Inflammatory macrophage treated with lipopolysaccharide for 1 hour (primary cell): ENCODE results near the gene GRWD1.
"Not testable (repeated sequence)": the region's sequence is repeated elsewhere in the genome, so short reads cannot be mapped to it uniquely, and the experiment has no call there.

Experiments used
- DNase-seq, 2 donors: peaks; one replicate each; pipeline ENCODE4 v3.0.0-alpha.2; 2020 to 2022

Gene GRWD1

DNA sequence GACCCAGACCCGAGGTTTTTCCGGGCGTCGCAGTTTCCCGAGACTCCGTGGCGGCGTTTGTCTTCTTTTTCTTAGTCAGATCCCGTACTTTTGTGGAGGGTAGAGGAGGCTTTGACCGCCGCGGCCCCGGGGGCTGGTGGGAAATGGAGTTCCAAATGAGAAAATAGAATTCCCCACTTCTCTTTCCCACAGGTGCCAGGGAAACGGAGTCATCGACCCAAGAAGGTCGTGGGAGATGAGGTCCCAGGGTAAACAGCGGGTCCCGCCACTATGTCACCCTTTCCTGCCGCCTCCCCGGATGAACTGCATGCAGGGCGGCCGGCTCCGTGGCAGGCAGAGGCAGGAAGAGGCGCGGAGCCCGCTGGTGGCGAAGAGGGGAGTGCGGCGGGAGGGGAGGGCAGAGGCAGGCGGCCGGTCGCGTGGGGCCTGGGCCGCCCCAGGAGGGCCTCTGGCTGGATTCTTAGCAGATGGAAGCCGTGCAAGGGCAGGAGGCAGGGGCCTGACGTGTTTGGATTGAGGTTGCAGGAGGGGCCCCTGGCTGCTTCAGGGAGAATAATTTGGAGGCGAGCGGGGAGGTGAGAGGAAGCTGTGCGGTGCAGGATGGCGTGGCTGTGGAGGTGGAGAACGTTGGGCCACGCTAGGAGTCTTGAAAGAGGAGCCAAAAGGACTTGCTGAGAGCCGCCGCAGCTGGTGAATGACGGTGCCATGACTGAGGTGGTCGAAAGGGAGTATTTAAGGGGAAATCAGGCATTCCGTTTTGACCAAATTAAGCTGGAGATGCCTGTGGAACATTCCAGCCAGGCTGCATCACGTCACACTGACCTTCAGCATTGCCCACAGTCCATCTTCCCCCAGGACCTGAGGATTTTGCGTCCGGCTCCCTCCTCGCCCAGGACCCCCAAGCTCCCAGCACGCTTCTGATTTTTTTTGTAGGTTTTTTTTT, 35.0 kb downstream of the GRWD1 start:
- peak in 1 of 2 donors; percentile 18 for DNase-seq

DNA sequence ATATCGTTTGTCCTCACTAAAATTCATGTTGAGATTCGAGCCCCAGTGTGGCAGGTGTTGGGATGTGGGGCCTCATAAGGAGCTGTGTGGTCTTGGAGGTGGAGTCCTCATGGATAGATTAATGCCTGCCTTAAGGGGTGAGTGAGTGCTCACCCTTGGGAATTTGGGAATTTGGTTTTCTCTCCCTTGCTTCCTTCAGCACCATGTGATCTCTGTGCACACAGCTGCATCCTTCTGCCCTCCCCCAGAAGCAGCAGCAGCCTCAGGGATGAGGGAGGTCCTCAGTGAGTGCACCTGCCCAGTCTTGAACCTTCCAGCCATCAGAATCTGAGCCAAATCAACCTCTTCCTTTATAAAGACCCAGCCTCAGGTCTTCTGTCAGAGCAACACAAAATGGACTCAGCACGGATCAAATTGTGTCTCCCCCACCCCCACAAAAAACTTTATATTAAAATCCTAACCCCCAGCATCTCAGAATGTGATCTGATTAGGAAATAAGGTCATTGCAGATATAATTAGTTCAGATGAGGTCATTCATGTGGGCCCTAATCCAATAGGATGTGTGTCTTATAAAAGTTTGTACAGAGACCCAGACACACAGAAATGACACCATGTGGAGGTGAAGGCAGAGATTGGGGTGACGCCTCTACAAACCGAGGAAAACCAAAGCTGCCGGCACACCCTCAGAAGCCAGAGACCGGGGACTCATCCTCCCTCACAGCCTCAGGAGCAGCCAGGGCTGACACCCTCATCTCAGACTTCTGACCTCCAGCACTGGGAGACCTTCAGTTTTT, 36.3 kb downstream of the GRWD1 start:
- no peak for DNase-seq

DNA sequence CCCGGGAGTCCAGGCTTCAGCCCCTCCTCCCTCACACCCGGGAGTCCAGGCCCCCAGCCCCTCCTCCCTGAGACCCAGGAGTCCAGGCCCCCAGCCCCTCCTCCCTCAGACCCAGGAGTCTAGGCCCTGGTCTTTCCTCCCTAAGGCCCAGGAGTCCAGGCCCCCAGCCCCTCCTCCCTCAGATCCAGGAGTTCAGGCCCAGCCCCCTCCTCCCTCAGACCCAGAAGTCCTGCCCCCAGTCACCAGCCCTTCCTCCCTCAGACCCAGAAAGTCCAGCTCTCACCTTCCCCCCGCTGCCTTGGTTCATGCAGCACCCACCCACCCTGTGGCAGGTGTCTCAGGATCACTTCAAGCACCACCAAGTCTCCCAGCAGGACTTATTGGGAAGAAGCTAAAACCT, 37.5 kb downstream of the GRWD1 start:
- no peak for DNase-seq

DNA sequence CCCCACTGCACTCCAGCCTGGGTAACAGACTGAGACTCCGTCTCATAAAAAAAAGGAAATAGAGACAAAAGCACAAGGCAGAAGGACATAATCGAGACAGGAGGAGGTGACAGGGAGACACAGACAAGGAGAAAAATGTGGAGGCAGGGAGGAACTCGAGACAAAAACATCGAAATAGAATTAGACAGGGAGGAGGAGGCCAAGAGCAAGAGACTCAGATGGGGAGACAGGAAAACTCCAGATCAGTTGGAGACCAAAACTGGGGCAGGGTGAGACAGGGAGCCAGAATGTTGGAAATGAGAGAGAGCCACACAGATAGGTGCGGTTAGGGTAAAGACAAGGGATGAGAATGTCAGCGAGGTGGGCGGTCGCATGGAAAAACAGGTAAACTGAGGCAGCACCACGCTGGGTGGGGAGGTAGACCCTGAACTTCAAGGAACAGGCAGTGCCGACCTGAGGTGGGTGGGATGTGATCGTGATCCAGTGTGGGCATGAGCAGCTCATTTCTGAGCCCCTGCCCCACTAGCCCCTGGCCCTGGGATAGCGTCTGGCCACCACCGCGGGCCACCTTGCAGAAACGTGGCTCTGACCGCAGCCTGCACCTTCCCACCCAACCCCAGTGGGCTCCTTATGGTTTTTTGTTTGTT, 38.6 kb downstream of the GRWD1 start:
- no peak for DNase-seq

DNA sequence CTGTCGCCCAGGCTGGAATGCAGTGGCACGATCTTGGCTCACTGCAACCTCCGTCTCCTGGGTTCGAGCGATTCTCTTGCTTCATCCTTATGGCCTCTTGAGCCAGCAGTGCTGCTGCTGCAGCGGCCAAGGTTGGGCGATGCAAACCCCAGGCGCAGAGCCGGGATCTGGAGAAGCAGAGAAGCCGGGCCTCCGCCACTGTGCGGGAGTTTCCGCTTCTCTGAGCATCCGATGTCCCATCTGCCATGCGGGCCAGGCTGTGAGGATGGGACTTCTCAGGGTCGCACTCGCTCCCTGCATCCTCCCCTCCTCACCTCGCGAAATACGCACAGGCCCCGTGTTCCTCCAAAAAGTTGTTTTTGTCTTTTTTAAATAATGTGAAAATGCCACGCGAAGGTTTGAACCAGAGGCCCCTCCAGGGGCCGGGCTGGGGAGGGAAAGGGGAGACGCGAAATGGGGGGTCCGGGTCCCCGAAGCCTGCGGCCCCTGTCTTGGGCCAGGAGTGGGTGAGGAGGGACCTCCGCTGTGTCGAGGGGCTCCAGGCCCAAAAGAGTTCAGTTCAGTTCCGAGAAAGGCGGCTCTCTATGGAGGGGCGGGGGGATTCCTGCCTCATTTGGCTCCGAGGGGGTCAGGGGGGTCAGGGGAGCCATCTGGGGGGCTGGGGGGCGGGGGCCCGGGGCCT, 39.3 kb downstream of the GRWD1 start:
- DNase-seq, result no peak

DNA sequence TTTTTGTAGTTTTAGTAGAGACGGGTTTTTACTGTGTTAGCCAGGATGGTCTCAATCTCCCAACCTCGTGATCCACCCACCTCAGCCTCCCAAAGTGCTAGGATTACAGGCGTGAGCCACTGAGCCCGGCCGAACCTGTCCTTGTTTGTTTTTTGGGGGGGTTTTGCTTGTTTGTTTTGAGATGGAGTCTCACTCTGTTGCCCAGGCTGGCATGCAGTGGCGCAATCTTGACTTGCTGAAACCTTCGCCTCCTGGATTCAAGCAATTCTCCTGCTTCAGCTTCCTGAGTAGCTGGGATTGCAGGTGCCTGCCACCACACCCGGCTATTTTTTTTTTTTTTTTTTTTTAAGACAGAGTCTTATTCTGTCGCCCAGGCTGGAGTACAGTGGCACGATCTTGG, 40.9 kb downstream of the GRWD1 start:
- DNase-seq, result not testable (repeated sequence)

DNA sequence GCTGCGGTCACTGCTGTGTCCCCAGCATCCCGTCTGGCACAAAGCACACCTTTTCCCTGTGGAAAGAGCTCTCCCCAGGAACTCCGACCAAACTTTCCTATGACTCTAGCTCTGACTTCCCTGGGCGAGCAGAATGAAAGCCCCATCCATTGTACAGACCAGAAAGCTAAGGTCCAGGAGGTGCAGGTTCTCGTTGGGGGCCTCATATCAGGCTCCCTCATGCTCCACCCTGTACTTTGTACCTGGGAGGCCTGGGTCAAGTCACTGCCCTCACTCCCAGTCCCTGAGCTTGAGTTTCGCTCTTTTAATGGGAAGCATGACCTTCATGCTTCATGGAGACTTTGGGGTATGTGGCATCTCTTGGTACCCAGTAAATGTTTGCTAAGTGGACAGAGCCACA, 41.8 kb downstream of the GRWD1 start:
- no peak for DNase-seq

DNA sequence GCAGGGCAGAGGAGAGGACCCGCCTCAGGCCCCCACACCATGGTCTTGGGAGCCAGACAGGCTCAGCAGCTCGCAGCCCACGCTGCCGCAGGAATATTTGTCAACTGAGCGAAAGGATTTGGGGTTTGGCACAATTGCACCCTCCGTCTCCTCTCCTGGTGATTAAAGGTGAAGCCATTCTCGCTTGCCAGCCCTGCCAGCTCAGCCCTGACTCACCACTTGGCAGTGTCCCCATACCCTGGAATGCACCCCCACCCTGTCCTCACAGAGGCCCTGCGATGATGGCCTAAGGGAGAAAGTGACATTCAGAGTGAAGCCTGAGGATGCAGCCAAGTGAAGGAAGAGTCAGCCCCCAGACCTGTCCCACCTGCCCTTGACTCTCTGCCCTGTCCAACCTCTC, 42.2 kb downstream of the GRWD1 start:
- DNase-seq, result no peak

DNA sequence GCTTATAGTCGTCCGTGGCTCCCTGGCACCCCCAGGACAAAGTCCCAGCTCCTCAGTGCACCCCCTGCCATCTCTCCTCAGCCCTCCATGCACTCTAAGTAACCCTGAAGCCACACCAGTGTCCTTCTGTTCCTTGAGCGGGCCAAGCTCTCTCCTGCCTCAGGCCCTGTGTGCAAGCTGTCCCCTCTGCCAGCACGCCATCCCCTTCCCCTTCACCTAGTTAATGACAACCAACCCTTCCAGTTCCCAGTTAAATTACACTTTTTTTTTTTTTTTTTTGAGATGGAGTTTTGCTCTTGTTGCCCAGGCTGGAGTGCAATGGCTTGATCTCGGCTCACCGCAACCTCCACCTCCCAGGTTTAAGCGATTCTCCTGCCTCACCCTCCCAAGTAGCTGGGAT, 42.7 kb downstream of the GRWD1 start:
- DNase-seq, result not testable (repeated sequence)

DNA sequence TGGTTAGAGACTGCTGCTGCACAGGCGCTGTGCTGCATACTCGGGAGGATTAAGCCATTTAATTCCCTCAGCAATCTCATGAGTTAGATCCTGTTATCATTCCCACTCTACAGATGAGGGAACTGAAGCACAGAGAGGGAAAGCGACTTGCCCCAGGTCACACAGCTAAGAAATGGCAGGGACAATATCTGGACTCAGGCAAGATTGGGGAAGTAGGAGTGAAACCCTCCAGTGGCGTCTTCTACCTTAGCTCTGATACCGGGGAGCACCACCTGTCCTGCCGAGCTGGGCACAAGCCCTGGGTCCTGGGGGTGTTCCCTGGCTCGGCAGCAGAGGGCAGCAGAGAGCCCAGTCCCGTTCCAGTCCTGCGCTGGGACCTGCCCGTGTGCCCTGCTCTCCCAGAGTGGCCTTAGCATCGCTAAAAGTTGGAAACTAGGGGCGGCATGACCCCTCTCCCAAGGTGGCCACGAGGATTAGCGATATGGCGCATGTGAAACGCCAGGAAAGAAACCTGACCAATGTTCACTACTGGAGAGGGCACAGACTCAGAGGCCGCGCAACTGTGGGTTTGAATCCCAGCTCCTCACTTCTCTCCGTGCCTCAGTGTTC, 43.9 kb downstream of the GRWD1 start:
- DNase-seq, result peak in 1 of 2 donors; percentile 92

DNA sequence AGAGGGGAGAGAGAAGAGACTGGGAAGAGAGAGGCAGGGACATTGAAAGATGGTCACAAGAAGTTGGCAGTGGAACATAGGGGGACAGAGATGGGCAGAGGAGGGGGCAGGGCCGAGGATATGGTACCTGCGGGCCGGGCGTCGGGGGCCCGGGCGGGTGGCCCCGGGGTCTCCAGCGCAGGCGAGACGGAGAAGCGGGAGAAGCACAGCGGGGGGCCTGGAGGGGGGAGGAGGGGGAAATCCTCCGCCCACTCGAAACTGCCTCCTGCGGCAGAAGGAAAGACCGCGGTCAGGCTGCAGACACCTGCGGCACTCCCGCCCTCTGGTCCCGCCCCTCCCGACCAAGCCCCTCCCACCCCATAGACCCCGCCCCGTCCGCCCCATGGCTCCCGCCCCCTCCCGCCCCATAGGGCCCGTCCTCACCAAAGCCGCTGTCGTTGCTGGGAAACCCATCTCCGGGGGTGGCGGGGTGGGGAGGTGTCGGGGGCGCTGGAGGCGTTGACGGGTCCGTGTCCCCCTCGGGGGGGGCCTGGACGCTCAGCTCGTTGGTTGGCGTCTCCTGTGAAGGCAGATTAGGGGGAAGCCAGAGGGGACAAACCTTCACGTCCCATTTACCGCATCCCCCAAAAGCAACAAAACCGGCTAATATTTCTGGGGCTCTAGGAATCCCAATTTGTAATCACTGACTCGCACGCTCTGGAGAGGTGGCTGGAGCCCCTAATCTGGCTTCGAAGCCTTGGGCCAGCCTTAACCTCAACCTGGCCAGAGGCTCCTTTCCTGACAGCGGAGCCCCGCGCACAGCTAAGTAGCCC, 45.4 kb downstream of the GRWD1 start:
- DNase-seq, result peak in 1 of 2 donors; percentile 37

DNA sequence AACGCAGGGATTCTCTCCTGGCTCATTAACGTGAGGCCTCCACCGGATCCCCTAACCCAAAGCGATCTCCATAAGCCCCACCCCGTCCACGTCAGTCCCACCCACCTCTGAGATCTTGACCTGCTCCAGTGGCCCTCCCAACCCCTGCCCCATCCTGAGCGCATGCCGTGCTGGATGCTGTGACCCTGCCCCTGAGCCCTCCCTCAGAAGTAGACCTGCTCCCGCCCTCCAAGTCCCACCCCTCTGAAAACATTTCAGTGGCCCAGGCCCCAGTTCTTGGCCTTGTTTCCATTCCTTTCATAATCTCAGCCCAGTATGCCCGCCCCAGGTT, 46.0 kb downstream of the GRWD1 start:
- no peak for DNase-seq

DNA sequence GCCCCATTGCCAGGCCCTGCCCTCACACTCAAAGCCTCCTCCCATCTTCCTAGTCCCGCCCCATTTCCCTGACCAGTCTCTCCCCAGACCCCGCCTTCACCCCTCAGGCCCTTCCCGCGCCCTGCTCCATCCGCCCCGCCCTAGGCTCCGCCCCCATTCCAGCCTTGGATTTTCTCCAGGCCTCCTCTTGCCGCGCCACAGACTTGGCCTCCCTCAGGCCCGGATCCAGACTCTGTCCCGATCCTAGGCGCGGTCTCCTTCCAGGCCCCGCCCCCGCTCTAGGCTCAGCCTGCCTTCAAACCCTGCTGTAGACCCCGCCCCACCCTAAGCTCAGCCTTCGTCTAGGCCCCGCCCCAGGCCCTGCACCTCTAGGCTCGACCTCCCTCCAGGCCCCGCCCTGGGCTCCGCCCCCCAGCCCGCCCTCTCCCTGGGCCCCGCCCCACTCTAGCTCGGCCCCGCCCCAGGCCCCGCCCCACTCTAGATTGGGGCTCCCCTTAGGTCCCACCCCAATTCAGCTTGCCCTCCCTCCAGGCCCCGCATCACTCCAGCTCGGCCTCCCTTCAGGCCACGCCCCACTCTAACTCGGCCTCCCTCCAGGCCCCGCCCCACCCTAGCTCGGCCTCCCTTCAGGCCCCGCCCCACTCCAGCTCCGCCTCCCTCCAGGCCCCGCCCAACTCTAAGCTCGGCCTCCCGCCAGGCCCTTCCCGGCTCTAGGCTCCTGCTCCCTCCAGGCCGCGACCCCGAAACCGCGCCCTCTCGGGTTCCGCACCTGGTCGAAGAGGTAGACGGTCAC, 47.3 kb downstream of the GRWD1 start:
- peak; percentile 96 to 98 for DNase-seq

DNA sequence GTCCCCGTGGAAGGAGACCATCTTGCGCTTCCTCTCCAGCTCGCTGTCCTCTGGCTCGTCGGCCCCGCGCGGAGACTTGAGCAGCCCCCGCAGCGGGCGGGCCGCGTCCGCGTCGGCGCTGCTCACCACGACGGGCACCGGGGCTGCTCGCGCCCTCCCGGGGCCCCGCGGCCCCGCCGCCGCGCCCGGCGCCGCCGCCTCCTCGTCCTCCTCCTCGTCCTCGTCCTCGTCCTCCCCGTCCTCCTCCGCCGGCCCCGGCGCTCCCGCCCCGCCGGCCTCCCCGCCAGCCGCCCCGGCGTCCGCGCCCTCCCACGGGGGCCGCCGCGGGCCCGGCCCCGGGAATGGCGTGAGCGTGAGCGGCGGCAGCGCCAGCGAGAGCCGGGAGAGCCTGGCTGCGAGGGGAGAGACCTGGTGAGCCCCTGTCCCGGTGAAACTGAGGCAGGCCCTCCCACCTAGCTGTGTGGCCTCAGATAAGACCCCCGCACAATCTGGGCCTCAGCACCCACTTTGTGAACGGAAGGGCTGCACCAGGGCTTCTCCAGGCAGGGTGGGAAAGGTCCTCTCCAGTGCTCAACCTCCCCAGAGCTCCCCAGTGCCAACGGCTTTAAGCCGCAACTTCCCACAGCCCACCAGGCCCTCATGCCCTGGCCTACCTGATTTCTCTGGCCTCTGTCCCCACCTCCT, 48.1 kb downstream of the GRWD1 start:
- DNase-seq, result no peak

DNA sequence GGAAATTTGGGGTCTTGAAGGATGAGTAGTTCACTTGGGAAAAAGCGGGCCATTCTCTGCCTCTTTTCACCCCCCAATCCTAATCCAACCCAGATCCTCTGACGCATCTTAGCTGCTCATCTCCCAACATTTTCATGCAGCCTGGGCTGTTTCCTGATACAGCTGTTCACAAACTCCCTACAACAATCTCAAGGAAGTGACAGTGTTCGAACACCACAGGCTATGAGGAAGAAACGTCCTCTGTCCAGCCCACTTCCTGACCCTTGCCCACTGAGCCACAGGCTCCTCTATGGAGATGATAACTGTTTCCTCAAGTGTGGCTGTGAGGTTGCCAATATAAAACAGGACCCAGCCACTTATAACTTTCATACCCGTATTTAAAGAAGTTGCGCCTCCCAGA, 49.6 kb downstream of the GRWD1 start:
- DNase-seq, result peak; percentile 35 to 48

DNA sequence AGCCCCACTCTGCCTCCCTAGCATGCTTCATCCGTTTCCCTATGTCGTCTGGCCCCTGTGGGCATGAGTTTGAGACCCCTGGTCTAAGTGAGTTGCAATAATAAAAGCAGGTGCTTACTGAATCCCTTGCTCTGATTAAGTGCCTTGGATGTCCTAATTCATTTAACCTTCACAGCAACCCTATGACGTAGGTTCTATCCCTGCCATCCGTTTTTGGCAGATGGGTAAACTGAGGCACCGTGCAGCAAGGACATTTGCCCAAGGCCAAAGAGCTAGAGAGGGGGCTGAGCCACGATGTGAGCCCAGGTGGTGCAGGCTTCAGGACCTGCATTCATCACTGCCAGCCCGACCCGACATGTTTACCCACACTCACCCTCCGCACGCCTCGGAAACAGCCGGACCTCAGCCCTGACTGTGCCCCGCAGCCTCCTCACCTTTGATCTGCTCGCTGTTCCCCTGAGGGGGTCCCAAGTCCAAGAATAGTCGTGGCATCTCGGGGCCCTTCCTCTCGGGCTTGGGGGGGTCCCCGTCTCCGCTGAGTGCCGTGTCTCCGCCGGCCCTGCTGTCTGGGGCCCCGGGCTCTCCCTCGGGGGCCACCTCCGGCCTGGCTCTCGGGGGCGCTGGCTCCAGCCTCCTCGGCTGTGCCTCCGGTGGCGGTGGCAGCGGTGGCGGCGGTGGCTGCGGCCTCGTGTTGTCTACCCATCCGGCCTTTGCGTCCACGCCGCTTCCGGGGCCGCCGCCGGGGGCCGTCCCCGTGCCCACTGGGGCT, 51.4 kb downstream of the GRWD1 start:
- no peak for DNase-seq

DNA sequence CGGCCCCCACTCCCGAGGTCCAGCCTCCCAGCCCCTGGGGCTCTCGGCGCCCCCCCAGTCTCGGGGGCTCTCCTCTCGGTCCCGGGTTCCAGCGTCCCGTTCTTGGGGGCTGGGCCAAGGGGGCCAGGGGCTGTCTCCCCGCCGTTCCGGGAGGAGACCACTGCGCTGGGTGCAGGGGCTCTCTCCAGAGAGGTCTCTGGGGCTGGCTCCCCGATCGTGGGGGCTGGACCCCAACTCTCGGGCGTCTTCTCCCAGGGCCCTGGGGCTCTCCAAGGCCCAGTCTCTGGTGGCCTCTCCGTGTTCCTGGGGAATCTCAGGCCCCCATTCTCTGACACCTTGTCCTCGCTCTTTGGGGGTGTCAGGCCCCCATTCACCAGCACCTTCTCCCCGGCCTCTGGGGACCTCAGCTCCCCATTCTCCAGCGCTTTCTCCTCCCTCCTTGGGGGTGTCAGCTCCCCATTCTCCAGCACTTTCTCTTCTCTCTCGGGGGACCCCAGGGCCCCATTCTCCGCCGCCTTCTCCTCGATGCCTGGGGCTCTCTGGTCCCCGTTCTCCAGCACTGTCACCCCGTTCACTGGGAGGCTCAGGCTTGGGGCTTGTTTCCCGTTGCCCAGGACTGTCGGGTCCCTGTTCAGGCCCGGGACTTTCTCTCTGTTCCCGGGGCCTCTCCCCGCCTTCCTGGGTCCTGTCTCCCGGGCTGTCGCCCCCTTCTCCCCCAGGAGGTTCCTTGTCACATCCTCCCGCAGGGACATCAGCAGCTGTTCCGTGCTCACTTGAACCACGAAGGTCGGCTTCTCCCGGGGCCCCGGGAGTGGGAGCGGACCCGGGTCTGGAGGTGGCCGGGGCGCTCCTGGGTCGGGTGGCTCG, 52.2 kb downstream of the GRWD1 start:
- no peak for DNase-seq

DNA sequence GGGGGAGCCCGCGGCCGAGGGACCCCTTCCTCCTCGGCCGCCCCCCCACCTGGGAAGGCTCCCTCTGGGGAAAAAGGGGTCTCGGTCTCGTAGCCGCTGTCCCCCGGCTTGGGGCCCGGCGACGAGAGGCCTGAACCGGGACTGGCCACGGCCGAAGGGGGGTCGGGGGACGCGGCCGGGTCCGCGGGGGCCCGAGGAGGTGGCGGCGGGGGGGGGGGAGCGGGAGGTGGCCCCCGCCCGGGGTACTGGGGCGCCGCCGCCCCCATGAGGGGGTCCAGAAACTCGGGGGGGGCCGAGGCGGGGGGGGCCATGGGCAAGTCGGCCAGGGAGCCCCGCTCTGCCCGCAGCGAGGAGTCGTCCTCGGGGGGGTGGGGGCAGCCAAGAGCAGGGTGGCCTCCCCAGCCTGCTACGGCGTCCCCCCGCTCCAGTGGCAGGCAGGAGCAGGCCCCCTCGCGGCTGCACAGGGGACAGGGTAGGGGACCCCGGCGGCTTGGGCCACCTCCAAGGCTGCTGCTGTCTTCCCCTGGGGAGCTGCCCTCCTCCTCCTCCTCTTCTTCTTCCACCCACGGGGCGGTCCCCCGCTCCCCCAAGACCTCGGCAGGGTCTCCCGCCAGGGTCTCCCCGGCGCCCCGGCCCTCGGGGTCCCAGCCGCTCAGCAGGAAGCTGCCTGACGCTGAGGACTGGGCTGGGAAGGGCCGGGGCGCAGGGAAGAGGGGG, 53.0 kb downstream of the GRWD1 start:
- DNase-seq, result no peak
